Measurements from ENCODE around the gene HDHD5. TPM values are rescaled to one million over a fixed set of nuclear protein-coding genes. Genes with fewer than 3 reads are reported as not detected.

Gene HDHD5
- total and polyA plus RNA-seq, 5 donors, result 28.2 to 41.2 (median 37.3) TPM

- no peaks in the 10 kb centered on the region for H3K4me1 ChIP-seq (ENCODE audit: control insufficient read depth, insufficient read depth, low read length)
- H3K9me3 ChIP-seq (ENCODE audit: control insufficient read depth, low read length), result no peaks in the 10 kb centered on the region
- DNase-seq (peak; percentile 38 to 74 (median 73)), ATAC-seq (peak; percentile 5 to 26)
- intact Hi-C loops (cut with DNase I), result no loop called here
- H3K27me3 ChIP-seq (ENCODE audit: control insufficient read depth, insufficient read depth), result no peaks in the 10 kb centered on the region
- peak overlapping the region; percentile 62 for H3K4me3 ChIP-seq (ENCODE audit: low read length)
- WGBS, result 33% methylated on average over 63 of the region's 63 CpGs
- H3K27ac ChIP-seq (ENCODE audit: low read length), result no peak overlapping the region
Observed at GRCh38 chr22:17119481-17120202, 39.4 kb downstream of the HDHD5 start.

GRCh38 chr22:17118342-17118741 is 40.7 kb downstream of the HDHD5 start:
- no peaks in the 10 kb centered on the region for H3K27me3 ChIP-seq (ENCODE audit: control insufficient read depth, insufficient read depth)
- intact Hi-C loops (cut with DNase I), result no loop called here
- WGBS, result 68% methylated on average over 4 of the region's 4 CpGs
- ATAC-seq (no peak), DNase-seq (no peak)
- H3K4me1 ChIP-seq (ENCODE audit: control insufficient read depth, insufficient read depth, low read length), result no peaks in the 10 kb centered on the region
- no peak overlapping the region for H3K27ac ChIP-seq (ENCODE audit: low read length)
- no peaks in the 10 kb centered on the region for H3K9me3 ChIP-seq (ENCODE audit: control insufficient read depth, low read length)
- no peak overlapping the region for H3K4me3 ChIP-seq (ENCODE audit: low read length)

- Histone ChIP-seq H3K4me3 (ENCODE audit: low read length) (no peak overlapping the region), H3K4me1 (ENCODE audit: control insufficient read depth, insufficient read depth, low read length) (no peaks in the 10 kb centered on the region), H3K27ac (ENCODE audit: low read length) (no peak overlapping the region), H3K27me3 (ENCODE audit: control insufficient read depth, insufficient read depth) (no peaks in the 10 kb centered on the region), H3K9me3 (ENCODE audit: control insufficient read depth, low read length) (no peaks in the 10 kb centered on the region)
- DNase-seq (no peak), ATAC-seq (no peak)
- intact Hi-C loops (cut with DNase I), result no loop called here
- 28% methylated on average over 4 of the region's 4 CpGs for WGBS
Observed at GRCh38 chr22:17117890-17118289, 41.2 kb downstream of the HDHD5 start.

GRCh38 chr22:17117400-17117799 is 41.7 kb downstream of the HDHD5 start:
- DNase-seq (no peak), ATAC-seq (no peak)
- WGBS, result 60% methylated on average over 3 of the region's 3 CpGs
- H3K27me3 ChIP-seq (ENCODE audit: control insufficient read depth, insufficient read depth), result no peaks in the 10 kb centered on the region
- intact Hi-C loops (cut with DNase I), result no loop called here
- no peak overlapping the region for H3K4me3 ChIP-seq (ENCODE audit: low read length)
- H3K9me3 ChIP-seq (ENCODE audit: control insufficient read depth, low read length), result no peaks in the 10 kb centered on the region
- no peak overlapping the region for H3K27ac ChIP-seq (ENCODE audit: low read length)
- no peaks in the 10 kb centered on the region for H3K4me1 ChIP-seq (ENCODE audit: control insufficient read depth, insufficient read depth, low read length)

GRCh38 chr22:17116572-17117330 is 42.3 kb downstream of the HDHD5 start:
- 45% methylated on average over 6 of the region's 6 CpGs for WGBS
- intact Hi-C loops (cut with DNase I), result no loop called here
- Histone ChIP-seq H3K27me3 (ENCODE audit: control insufficient read depth, insufficient read depth) (no peaks in the 10 kb centered on the region), H3K27ac (ENCODE audit: low read length) (no peak overlapping the region), H3K4me1 (ENCODE audit: control insufficient read depth, insufficient read depth, low read length) (no peaks in the 10 kb centered on the region), H3K4me3 (ENCODE audit: low read length) (no peak overlapping the region), H3K9me3 (ENCODE audit: control insufficient read depth, low read length) (no peaks in the 10 kb centered on the region)
- ATAC-seq, result no peak
- no peak for DNase-seq

GRCh38 chr22:17115945-17116565 is 43.0 kb downstream of the HDHD5 start:
- Histone ChIP-seq H3K27ac (ENCODE audit: low read length) (no peak overlapping the region), H3K4me1 (ENCODE audit: control insufficient read depth, insufficient read depth, low read length) (no peaks in the 10 kb centered on the region)
- intact Hi-C loops (cut with DNase I), result no loop called here

GRCh38 chr22:17115236-17115635 is 43.8 kb downstream of the HDHD5 start:
- Histone ChIP-seq H3K9me3 (ENCODE audit: control insufficient read depth, low read length) (no peaks in the 10 kb centered on the region), H3K27me3 (ENCODE audit: control insufficient read depth, insufficient read depth) (no peaks in the 10 kb centered on the region), H3K4me3 (ENCODE audit: low read length) (no peak overlapping the region), H3K4me1 (ENCODE audit: control insufficient read depth, insufficient read depth, low read length) (no peaks in the 10 kb centered on the region), H3K27ac (ENCODE audit: low read length) (no peak overlapping the region)
- intact Hi-C loops (cut with DNase I), result no loop called here
- 63% methylated on average over 4 of the region's 4 CpGs for WGBS
- no peak for ATAC-seq
- DNase-seq, result no peak

More at GRCh38 chr22:17115945-17116565, 43.0 kb downstream of the HDHD5 start:
- H3K9me3 ChIP-seq (ENCODE audit: control insufficient read depth, low read length), result no peaks in the 10 kb centered on the region
- DNase-seq (no peak), ATAC-seq (no peak)
- 67% methylated on average over 5 of the region's 5 CpGs for WGBS
- H3K27me3 ChIP-seq (ENCODE audit: control insufficient read depth, insufficient read depth), result no peaks in the 10 kb centered on the region
- no peak overlapping the region for H3K4me3 ChIP-seq (ENCODE audit: low read length)

- ATAC-seq (no peak), DNase-seq (no peak)
- Histone ChIP-seq H3K9me3 (ENCODE audit: control insufficient read depth, low read length) (no peaks in the 10 kb centered on the region), H3K4me3 (ENCODE audit: low read length) (no peak overlapping the region), H3K4me1 (ENCODE audit: control insufficient read depth, insufficient read depth, low read length) (no peaks in the 10 kb centered on the region), H3K27me3 (ENCODE audit: control insufficient read depth, insufficient read depth) (no peaks in the 10 kb centered on the region), H3K27ac (ENCODE audit: low read length) (no peak overlapping the region)
- WGBS, result 82% methylated on average over 9 of the region's 9 CpGs
- intact Hi-C loops (cut with DNase I), result no loop called here
Observed at GRCh38 chr22:17114898-17115235, 44.2 kb downstream of the HDHD5 start.

- no peak overlapping the region for H3K4me3 ChIP-seq (ENCODE audit: low read length)
- H3K9me3 ChIP-seq (ENCODE audit: control insufficient read depth, low read length), result no peaks in the 10 kb centered on the region
- no peaks in the 10 kb centered on the region for H3K4me1 ChIP-seq (ENCODE audit: control insufficient read depth, insufficient read depth, low read length)
- no peaks in the 10 kb centered on the region for H3K27me3 ChIP-seq (ENCODE audit: control insufficient read depth, insufficient read depth)
- ATAC-seq (no peak), DNase-seq (no peak)
- 66% methylated on average over 13 of the region's 13 CpGs for WGBS
- intact Hi-C loops (cut with DNase I), result no loop called here
- no peak overlapping the region for H3K27ac ChIP-seq (ENCODE audit: low read length)
Observed at GRCh38 chr22:17114173-17114897, 44.7 kb downstream of the HDHD5 start.

- no peaks in the 10 kb centered on the region for H3K9me3 ChIP-seq (ENCODE audit: control insufficient read depth, low read length)
- DNase-seq (no peak), ATAC-seq (no peak)
- WGBS, result 79% methylated on average over 8 of the region's 8 CpGs
- H3K4me3 ChIP-seq (ENCODE audit: low read length), result no peak overlapping the region
- intact Hi-C loops (cut with DNase I), result no loop called here
- H3K27ac ChIP-seq (ENCODE audit: low read length), result no peak overlapping the region
- no peaks in the 10 kb centered on the region for H3K27me3 ChIP-seq (ENCODE audit: control insufficient read depth, insufficient read depth)
- no peaks in the 10 kb centered on the region for H3K4me1 ChIP-seq (ENCODE audit: control insufficient read depth, insufficient read depth, low read length)
Observed at GRCh38 chr22:17113600-17113999, 45.5 kb downstream of the HDHD5 start.

All from right cardiac atrium (tissue), 5 donors.